Stimulated activated CD8-positive, alpha-beta memory T cell treated with anti-CD3 and anti-CD28 coated beads, Interleukin-2, amount 100 ng/mL, for 48 hours (primary cell): Measurements from ENCODE around the gene VAV1.
"Not testable (repeated sequence)": the region's sequence is repeated elsewhere in the genome, so short reads cannot be mapped to it uniquely, and the experiment has no call there.

Source experiments
- DNase-seq, 2 donors: peaks; one replicate each; pipeline ENCODE4 v3.0.0-alpha.2; 2020; ENCODE audit warnings: low read depth in 2 of 2

The VAV1 gene

DNA sequence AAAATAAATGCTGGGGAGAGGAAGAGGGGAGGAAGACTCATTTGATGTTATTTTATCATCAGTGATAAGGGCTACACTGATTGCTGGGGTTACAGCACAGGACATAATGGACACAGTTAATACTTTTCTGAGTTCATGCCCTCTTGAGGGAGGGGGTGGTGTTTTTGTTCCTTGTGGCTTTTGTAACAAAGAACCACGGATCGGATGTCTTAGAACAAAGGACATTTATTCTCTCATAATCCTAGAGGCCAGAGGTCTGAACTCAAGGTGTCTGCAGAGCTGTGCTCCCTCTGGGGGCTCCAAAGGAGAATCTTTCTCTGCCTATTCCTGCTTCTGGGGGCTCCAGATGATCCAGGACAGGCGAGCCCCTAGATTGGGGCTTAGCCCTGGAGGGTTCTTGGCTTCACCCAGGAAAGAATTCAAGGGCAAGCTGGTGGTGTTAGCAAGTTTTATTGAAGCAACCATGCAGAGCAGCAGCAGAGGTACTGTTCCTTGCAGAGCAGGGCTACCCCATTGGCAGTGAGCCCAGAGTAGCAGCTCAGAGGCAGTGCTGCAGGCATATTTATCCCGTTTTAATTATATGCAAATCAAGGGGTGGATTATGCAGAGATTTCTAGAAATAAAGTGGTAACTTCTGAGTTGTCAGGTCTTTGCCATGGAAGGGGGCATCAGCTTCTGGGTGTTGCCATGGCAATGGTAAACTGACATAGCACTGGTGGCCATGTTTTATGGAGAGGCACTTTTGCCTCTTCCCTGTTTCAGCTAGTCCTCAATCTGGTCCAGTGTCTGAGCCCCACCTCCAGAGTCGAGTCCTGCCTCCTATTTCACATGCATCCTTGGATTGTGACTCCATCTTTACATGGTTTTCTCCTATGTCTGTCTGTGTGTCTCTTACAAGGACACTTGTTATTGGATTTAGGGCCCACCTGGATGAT, 18.0 kb downstream of the VAV1 start:
- no peak for DNase-seq

DNA sequence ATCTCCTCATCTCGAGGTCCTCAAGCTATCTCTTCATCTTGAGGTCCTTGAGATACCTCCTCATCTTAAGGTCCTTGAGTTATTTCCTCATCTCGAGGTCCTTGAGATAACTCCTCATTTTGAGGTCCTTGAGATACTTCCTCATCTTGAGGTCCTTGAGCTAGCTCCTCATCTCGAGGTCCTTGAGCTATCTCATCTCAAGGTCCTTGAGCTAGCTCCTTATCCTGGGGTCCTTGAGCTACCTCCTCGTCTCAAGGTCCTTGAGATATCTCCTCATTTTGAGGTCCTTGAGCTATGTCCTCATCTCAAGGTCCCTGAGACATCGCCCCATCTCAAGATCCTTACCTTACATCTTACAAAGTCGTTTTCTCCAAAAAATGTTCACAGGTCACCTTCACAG, 18.7 kb downstream of the VAV1 start:
- no peak for DNase-seq

DNA sequence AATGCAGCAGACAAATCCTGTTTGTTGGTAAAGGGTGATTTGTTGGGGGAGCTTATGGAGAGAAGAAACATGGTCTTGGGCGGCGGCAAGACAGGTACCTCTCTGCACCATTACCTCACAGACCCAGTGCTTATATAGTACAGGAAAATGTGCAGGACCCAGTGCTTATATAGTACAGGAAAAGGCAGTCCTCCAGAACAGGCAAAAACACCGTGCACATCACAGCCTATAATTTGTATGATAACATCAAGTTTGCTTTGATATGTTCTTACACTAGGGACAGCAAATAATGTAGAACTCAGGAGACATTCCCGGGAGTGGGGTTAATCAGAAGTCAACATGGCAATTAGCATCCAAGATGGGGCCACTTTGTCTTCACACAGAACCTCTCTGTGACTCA, 20.9 kb downstream of the VAV1 start:
- no peak for DNase-seq

DNA sequence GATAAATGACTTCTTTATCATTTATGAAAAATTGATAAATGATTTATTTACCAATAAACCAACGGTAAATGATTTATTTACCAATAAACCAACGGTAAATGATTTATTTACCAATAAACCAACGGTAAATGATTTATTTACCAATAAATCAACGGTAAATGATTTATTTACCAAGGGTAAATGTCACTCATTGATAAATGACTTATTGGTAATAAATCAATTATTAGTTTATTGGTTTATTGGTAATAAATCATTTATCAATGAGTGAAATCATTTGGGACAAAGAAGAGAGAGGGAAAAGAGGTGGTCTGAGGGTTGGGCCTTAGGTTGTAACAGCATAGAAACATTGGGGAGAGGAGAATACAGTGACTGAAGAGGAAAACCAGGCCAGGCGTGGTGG, 21.5 kb downstream of the VAV1 start:
- no peak for DNase-seq

DNA sequence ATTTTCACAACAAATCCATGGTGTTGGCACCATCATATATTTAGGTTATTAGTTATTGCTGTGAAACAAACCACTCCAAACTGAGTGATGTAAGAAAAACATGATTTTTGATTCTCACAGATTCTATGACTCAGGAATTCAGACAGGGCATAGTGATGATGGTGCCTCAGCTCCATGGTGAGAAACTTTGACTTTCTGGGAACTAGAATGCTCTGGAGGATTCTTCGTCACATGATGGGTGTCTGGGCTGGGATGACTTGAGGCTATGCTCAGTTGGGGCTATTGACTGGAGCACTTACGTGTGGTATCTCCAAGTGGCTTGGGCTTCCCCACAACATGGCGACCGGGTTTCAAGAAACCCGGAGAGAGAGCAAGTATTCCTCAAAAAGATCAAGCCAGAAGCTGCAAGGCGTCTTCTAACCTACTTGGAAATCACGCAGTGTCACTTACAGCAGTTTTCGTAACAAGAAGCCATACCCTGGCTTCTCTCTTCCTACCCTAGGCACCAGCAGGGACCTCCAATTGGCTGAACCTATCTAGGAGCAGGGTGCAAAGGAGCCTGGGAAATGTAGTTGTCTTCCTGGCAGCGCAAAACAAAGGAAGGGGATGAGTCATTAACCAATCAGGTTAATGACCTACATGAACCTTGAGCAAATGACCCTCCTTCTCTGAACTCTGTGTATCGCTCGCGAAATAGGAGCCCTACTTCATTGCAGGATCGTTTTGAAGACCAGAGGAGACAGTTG, 22.4 kb downstream of the VAV1 start:
- DNase-seq: no peak

GRCh38 chr19:6796278-6796677, 23.8 kb downstream of the VAV1 start:
- no peak for DNase-seq

DNA sequence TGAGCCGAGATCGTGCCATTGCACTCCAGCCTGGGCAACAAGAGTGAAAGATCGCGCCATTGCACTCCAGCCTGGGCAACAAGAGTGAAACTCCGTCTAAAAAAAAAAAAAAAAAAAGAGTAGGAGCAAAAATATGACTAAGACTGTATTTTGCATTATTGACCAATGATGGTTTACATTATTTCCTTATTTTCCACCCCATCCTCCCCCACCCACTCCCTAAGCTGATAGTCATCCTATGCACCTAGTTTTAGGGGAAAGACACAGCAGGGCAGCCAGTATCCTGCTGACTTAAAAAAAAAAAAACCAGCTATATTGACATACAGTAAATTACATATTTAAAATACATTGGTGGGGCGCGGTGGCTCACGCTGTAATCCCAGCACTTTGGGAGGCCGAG, 25.1 kb downstream of the VAV1 start:
- DNase-seq: no peak

- DNase-seq: not testable (repeated sequence)
Observed at GRCh38 chr19:6800160-6800790, 27.8 kb downstream of the VAV1 start.

DNA sequence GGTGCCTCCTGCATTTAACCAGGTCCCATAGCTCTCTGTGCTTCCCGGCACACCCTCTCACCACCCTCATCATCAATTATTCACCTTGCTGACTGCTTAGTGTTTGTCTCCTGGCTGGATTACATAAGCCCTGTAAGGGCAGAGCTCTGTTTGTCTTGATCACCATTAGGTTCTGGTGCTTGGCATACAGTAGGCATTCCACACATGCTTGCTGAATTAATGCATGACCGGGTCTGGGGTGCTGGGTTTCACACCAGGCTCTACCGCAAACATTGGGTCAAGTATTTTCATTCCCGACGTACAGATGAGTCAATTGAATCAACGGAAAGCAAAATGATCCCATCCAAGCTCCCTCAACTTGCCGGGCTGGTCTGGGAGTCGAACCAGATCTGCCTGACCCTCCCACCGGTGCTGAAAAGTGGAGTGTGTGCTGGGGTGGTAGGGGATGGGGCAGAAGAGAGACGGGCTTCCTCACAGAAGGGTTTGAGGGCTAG, 28.5 kb downstream of the VAV1 start:
- DNase-seq: no peak

DNA sequence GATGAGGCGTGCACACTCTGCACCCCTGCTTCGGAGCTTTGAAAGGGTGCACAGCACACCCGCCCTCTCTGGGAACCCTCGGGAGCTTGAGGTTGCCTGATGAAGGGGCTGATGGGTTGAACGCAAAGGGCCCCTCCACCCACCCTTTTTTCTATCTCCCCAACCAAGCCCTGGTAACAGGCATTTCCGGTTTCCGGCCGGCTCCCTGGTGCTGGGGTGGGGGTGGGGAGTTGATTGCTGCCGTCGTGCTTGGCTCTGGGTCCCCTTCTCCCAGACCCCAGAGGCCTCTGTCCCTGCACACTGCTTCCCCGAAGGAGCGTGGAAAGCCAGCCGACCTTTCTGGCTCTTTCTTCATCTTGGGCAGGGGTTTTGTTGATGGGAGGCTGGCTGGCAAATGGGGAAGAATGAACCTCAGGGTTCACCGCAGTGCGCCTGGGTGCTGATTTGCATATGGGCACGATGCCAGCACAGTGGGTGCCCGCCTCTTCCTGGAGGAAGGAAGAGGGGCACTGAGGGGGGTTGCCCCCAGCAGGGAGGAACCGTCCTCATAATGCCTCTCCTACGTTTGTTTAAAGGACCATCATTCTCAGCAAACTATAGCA, 29.1 kb downstream of the VAV1 start:
- peak; percentile 71 to 73 for DNase-seq

- peak; percentile 71 to 72 for DNase-seq
Observed at GRCh38 chr19:6802336-6803035, 30.0 kb downstream of the VAV1 start.

- DNase-seq: no peak
Observed at GRCh38 chr19:6803036-6803404, 30.5 kb downstream of the VAV1 start.

DNA sequence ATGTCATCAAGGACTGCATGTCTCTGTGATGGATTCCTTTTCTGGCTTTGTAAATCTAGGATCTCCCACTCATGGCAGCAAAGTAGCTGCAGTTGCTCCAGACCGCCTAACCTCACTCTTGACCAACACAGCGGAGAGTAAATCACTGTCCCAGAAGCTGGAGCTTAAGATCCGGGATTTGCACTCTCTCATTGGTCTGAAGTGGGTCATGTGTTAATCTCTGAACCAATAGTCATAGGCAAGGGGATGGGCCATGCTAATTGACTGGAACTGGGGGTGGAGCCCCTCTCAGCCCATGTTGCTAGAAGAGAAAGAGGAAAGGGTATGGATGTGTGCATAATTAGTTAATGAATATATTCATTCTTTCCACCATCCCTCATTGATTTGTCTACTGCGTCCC, 34.0 kb downstream of the VAV1 start:
- DNase-seq: no peak

DNA sequence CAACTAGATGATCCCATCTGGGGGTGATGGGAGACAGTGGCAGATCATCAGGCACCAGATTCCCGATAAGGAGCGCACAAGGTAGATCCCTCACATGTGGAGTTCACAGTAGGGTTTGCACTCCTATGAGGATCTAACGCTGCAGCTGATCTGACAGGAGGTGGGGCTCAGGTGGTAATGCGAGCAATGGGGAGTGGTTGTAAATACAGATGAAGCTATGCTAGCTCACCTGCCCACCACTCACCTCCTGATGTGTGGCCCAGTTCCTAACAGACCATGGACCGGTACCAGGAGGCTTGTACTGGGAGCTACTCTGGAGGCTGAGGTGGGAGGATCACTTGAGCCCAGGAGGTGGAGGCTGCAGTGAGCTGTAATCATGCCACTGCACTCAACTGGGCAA, 34.8 kb downstream of the VAV1 start:
- DNase-seq: no peak

DNA sequence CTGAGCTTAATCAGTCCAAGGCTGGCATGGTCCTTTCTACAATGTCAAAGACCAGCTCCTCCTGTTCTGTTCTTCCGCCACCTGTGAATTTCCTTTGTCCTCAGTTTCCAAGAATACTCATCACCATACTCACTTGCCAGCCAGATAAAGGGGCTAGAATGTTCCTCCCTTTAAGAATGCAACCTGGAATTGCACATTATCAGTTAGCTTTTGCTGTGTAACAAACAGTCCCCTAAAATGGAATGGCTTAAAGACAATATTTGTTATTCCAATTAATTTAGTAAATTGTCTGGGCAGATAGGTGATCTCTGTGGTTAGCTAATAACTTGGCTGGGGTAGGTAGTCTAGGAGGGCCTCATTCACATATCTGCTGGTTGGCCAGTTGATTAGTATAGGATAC, 36.0 kb downstream of the VAV1 start:
- DNase-seq: no peak

DNA sequence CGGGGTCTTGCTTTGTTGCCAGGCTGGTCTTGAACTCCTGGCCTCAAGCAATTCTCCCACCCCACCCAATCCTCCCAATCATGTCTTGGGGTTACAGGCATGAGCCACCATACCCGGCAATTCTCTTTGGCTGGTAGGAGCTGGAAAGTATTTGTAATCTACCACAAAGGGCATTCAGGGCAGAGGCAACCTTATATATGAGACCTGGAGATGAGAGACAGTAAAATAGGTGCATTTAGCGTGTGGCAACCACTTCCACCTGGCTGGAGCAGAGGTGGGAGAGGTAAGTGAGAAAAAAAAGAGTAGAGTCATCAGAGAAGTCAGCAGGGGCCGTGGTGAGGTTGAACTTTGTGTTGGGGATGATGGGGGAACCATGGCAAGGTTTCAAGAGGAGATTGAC, 36.8 kb downstream of the VAV1 start:
- no peak for DNase-seq

DNA sequence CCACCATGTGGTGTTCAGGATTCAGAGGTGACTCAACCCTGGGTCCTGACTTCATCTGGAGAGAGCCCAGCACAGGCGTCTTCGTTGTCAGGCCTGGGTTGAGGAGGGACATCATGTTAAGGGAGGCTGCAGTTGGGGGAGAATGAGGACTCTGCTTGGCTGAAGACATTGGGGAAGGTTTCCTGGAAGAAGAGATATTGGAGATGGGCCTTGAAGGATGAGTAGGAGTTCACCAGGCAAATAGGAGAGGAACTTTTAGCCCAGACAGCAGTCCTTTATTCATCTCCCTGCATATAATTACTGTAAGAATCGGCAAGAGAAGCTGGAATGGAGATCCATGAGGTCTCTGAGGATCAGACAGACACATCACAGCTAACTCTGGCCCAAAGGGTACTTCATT, 38.9 kb downstream of the VAV1 start:
- no peak for DNase-seq

GRCh38 chr19:6811906-6812305, 39.4 kb downstream of the VAV1 start:
- no peak for DNase-seq

- no peak for DNase-seq
Observed at GRCh38 chr19:6812612-6813011, 40.1 kb downstream of the VAV1 start.

- DNase-seq: no peak
Observed at GRCh38 chr19:6813659-6814058, 41.2 kb downstream of the VAV1 start.

DNA sequence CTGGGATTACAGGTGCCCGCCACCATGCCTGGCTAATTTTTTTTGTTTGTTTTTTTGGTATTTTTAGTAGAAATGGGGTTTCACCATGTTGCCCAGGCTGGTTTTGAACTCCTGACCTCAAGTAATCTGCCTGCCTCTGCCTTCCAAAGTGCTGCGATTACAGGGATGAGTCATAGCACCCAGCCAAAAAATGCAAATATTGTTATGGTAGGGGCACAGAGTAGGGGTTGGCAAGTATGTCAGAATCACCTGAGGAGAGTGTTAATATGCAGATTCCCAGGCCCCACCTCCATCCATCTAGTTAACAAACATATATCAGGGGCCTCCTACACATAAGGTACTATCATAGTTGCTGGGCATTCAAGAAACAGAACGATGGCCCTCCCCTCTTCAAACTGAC, 44.7 kb downstream of the VAV1 start:
- no peak for DNase-seq
